Activated naive CD8-positive, alpha-beta T cell treated with anti-CD3 and anti-CD28 coated beads, Interleukin-2, amount 50 U/mL, for 16 hours (primary cell): ENCODE data around the gene DPH6.
"Not testable (repeated sequence)": the region's sequence is repeated elsewhere in the genome, so short reads cannot be mapped to it uniquely, and the experiment has no call there.

Experiments
- DNase-seq: peaks from one replicate; pipeline ENCODE4 v3.0.0-alpha.2; 2020; ENCODE audit warnings: low read depth, low spot score

DPH6 gene

DNA sequence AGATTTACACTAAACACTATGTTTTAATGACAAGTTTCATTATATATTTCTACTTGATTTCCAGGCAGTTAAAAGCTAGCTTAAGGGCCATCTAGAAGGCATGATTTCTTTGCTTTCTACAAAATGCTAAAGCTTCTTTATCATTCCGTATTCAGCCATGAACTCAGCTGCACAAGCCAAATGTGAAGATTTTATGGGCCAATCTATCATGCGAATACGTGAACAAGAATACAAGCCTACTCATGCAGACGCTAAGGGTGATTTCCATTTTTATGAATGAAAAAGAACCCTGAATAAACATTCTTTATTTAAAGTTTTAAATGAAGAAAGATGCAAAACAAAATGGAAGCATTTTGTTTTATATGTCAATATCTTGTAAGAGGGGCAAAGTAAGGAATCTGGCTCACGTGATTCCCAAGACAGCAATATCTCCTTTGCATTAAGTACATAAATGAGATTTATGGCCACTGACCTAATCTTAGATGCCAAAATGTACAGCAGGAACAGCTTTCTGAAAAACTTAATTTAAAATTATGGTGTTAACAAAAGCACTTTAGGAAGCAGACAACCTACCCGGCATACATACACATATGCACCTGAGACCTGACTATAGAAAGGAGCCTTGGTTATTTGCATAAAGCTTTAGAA is 215.8 kb downstream of the DPH6 start:
- DNase-seq: no peak

DNA sequence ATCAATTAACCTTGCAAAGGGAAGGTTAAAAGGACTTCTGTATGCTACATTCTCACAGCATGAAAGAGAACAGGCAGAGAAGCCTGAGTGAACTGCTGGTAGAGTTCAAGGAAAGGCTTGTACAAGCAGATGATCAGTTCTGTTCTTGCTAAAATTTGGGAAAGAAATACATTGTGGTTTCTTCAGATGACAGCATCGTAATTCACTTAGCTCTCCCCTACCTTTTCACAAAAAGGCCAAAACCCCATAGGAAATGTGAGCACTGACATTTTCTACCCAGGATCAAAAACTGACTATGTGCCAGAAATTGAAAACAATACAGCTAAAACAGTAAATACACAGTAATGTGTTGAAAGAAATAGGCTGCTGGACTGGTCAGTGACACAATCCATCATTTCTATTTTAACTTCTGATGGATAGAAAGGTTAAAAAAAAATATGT is 216.4 kb downstream of the DPH6 start:
- DNase-seq: no peak

DNA sequence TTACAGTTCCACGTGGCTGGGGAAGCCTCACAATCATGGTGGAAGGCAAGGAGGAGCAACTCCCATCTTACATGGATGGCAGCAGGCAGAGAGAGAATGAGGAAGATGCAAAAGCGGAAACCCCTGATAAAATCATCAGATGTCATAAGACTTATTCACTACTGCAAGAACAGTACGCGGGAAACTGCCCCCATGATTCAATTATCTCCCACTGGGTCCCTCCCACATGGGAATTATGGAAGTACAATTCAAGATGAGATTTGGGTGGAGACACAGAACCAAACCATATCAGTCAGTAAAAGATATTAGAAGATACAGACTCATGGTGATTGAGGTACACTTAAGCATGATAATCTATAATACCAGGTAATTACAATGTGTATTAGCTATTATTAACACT is 217.1 kb downstream of the DPH6 start:
- not testable (repeated sequence) for DNase-seq

DNA sequence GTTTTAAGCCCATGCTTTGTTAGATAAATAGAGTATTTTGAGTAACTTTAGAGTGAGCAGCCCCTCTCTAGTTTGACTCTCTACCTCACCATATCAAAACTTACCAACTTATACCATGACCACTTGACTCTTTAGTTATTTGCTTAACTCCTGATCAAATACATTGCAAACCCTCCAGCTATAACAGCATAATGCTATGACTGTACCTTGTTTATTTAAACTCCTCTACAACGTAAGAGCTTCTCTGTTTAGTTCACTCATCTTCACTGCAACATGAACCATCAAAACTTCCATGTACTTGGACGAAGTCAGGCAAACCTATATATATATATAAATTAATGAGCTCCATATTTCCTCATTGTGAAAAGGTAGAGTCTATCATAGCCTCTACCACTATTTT is 218.2 kb downstream of the DPH6 start:
- DNase-seq: no peak

DNA sequence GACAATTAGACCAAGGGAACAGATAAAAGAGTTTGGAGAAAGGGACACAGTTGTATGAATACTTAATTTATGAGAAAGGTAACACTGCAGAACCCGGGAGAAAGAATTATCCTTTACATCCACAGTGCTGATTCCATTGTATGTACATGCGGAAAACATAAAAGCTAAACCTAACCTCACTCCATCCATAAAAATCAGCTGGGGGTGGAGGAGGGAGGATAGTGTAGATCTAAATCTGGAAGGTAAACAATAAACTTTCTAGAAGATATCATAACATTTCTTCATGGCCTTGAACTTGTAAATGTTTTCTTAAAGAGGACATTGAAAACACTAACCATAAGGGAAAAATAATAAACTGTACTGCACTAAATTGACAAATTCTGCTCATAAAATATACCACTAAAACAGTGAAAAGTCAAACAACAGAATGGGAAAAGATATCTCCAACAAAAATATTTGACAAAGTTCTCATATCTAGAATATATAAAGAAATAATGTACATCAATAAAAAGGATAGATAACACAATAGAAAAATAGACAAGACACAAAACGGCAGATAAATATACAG is 220.5 kb downstream of the DPH6 start:
- no peak for DNase-seq

DNA sequence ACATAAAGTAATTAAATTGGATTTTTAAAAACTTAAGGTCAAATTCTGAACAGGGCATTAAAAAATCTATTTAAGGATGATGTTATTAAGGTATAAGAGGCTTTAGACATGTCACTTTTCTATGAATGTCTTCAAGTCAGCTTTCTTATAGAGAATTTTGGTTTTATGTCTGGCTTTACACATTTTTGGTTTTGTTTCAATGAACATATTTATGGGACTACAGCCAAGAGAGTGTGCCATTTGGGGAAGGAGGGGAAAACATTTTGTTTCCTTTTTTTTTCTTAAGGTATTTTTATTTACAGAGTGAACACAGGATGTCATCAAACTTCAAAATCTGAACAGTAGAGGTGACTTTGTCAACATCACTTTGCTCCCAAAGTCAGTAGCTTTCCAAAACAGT is 222.8 kb downstream of the DPH6 start:
- no peak for DNase-seq

DNA sequence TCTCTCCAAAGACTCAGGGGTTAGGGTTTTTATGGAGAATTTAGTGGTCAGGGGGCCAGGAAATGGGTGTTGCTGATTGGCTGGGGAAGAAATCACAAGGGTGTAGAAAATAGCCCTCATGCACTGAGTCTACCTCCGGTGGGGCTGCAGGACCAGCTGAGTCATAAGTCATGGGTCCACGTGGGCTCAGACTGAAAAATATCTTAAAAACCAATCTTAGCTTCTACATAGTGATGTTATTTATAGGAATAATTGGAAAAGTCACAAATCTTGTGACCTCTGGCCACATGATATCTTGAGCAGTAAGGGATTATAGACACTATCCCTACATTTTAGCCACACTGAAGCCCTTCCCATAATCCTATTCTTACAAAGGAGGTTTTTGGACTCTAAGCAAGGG is 224.0 kb downstream of the DPH6 start:
- no peak for DNase-seq

DNA sequence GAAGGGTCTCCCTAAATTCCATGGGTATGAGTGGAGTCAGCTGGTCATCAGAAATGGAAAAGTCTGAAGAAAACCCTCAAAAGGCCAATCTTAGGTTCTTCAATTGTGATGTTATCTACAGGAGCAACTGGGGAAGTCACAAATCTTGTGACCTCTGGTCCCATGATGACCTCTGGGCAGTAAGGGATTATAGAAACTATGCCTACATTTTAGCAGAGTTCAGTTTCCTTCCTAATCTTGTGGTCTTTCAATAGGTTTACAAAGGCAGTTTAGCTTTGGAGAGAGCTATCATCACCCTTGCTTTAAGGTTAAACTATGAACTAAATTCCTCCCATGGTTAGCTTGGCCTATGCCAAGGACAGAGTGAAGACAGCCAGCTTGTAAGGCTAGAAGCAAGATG is 225.1 kb downstream of the DPH6 start:
- DNase-seq: no peak
